OCI-M2 (cell line): ENCODE data around the gene MRPS18C.

Experiments
- DNase-seq: peaks from one replicate; lab custom pipeline; 2025; ENCODE audit not compliant: unreplicated experiment; lab: John Stamatoyannopoulos, UW

Gene MRPS18C

GRCh38 chr4:83455281-83456183 is at the start of gene MRPS18C, which contains the start of gene HELQ:
MRPS18C (plus strand) TSS chr4:83456058; CDS start chr4:83456078, 20 bp downstream.
HELQ (minus strand) TSS chr4:83455823; CDS start chr4:83455693, 130 bp downstream.
- peak; percentile 71 for DNase-seq

GRCh38 chr4:83408908-83409307 is 47.0 kb upstream of the MRPS18C start:
- no peak for DNase-seq

GRCh38 chr4:83413676-83414075 is 42.2 kb upstream of the MRPS18C start:
- DNase-seq, result no peak

- no peak for DNase-seq
Measured at GRCh38 chr4:83417566-83417965, 38.3 kb upstream of the MRPS18C start.

- DNase-seq, result no peak
Measured at GRCh38 chr4:83418211-83418610, 37.6 kb upstream of the MRPS18C start.

GRCh38 chr4:83431200-83431599 is 24.7 kb upstream of the MRPS18C start:
- DNase-seq, result no peak

- DNase-seq, result no peak
Measured at GRCh38 chr4:83436680-83437079, 19.2 kb upstream of the MRPS18C start.

- no peak for DNase-seq
Measured at GRCh38 chr4:83438719-83439118, 17.1 kb upstream of the MRPS18C start.

GRCh38 chr4:83440148-83440814 is 15.6 kb upstream of the MRPS18C start:
- no peak for DNase-seq

- no peak for DNase-seq
Measured at GRCh38 chr4:83440899-83441298, 15.0 kb upstream of the MRPS18C start.

- DNase-seq, result no peak
Measured at GRCh38 chr4:83449009-83449408, 6.8 kb upstream of the MRPS18C start.

GRCh38 chr4:83454686-83455085 is 1.2 kb upstream of the MRPS18C start:
- DNase-seq, result no peak

GRCh38 chr4:83456184-83456501 is 285 bp downstream of the MRPS18C start:
- DNase-seq, result no peak

- DNase-seq, result no peak
Measured at GRCh38 chr4:83473423-83473822, 17.6 kb downstream of the MRPS18C start.

GRCh38 chr4:83473966-83474365 is 18.1 kb downstream of the MRPS18C start:
- no peak for DNase-seq

- DNase-seq, result peak; percentile 64
Measured at GRCh38 chr4:83484500-83485461, 28.9 kb downstream of the MRPS18C start, which contains the start of gene ABRAXAS1. ABRAXAS1 (minus strand) TSS chr4:83485100; CDS start chr4:83485072, 28 bp downstream.

- no peak for DNase-seq
Measured at GRCh38 chr4:83486457-83487129, 30.7 kb downstream of the MRPS18C start.

GRCh38 chr4:83489711-83490326 is 34.0 kb downstream of the MRPS18C start:
- no peak for DNase-seq

- DNase-seq, result no peak
Measured at GRCh38 chr4:83490876-83491450, 35.1 kb downstream of the MRPS18C start.
